ENCODE measurements around the gene MAG. TPM values are rescaled to one million over a fixed set of nuclear protein-coding genes. Genes with fewer than 3 reads are reported as not detected.
A peak's percentile ranks its signal among the peaks of the same experiment; 100 is the strongest.

MAG gene
- total RNA-seq, 1 donor from 2014 or later, result not detected

- Mint-ChIP-seq H3K27me3 (no peaks in the 10 kb centered on the region), H3K27ac (no peak overlapping the region), H3K4me3 (no peak overlapping the region), H3K4me1 (peaks cover 6% of the 10 kb centered on the region), H3K36me3 (ENCODE audit: low read depth) (no peaks in the 10 kb centered on the region), H3K9me3 (no peaks in the 10 kb centered on the region)
- intact Hi-C loops (cut with micrococcal nuclease), result no loop called here
- DNase-seq, result no peak
Observed at GRCh38 chr19:35257113-35257461, 34.9 kb upstream of the MAG start.

DNA sequence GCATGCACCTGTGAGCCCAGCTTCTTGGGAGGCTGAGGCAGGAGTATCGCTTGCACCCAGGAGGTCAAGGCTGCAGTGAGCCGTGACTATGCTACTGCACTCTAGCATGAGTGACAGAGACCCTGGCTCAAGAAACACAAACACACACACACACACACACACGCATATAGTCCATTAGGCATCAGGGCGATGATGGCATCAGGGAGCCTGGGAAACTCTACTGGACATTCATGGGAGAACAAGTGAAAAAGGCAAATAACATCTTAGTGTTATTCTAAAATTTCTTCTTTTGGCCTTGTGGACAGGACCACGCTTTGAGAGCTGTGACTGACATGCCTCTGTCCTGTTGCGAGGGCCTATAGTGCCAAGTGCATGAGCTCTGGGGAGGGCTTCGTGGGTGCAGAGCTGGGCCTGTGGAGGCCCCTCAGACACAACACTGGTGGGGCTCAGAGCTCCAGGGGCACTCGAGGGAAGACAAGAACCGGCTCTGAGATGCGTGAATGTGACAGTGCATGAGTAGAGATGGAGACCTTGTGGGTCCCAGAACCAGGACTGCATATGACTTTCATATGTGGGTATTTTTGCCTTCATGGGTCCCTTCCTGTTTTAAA lies 31.2 kb upstream of the MAG start:
- no peak overlapping the region for H3K27ac Mint-ChIP-seq
- intact Hi-C loops (cut with micrococcal nuclease), result no loop called here
- no peak for DNase-seq
- H3K4me3 Mint-ChIP-seq, result no peak overlapping the region
- peaks cover 7% of the 10 kb centered on the region for H3K36me3 Mint-ChIP-seq (ENCODE audit: low read depth)
- no peaks in the 10 kb centered on the region for H3K9me3 Mint-ChIP-seq
- no peaks in the 10 kb centered on the region for H3K27me3 Mint-ChIP-seq
- H3K4me1 Mint-ChIP-seq, result peaks cover 13% of the 10 kb centered on the region

DNA sequence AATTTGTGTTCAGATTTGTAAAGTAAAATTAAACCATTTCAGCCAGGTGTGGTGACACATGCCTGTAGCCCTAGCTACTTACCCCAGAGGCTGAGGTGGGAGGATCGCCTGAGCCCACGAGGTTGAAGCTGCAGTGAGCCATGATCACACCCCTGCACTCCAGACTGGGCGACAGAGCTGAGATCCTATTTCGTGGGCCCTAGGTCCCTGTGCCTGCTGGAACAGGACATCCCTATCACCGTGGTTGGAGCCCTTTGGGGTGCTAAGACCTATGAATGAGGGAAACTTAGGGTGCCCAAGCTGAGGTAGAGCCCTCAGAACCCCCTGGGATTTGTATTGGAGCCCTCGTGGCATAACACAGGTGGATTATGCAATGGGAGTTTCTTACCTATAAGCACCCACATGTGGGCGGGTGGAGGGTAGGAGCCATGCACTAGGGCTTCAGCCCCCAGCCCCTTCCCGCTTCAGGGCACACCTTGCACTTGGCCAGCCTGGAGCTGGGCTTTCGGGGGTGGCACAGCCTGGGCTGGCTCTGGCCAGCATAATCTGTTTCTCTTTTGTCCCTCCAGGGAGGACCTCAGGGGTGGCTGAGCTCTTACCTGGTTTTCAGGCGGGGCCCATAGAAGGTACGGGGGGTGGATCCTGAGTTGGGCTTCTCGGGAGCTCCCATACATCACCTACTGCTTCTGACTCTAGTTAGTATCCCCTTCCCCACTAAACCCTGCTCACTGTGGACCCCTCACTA lies 30.4 kb upstream of the MAG start:
- H3K27ac Mint-ChIP-seq, result no peak overlapping the region
- H3K27me3 Mint-ChIP-seq, result no peaks in the 10 kb centered on the region
- H3K4me1 Mint-ChIP-seq, result peaks cover 17% of the 10 kb centered on the region
- no peak for DNase-seq
- H3K9me3 Mint-ChIP-seq, result no peaks in the 10 kb centered on the region
- peaks cover 12% of the 10 kb centered on the region for H3K36me3 Mint-ChIP-seq (ENCODE audit: low read depth)
- intact Hi-C loops (cut with micrococcal nuclease), result no loop called here
- H3K4me3 Mint-ChIP-seq, result no peak overlapping the region

- no peaks in the 10 kb centered on the region for H3K27me3 Mint-ChIP-seq
- intact Hi-C loops (cut with micrococcal nuclease), result no loop called here
- H3K9me3 Mint-ChIP-seq, result no peaks in the 10 kb centered on the region
- H3K4me3 Mint-ChIP-seq, result no peak overlapping the region
- DNase-seq, result no peak
- H3K36me3 Mint-ChIP-seq (ENCODE audit: low read depth), result peaks cover 12% of the 10 kb centered on the region
- H3K27ac Mint-ChIP-seq, result no peak overlapping the region
- peaks cover 17% of the 10 kb centered on the region for H3K4me1 Mint-ChIP-seq
Observed at GRCh38 chr19:35262101-35262761, 29.7 kb upstream of the MAG start.

- Mint-ChIP-seq H3K27ac (no peak overlapping the region), H3K4me3 (no peak overlapping the region), H3K27me3 (no peaks in the 10 kb centered on the region), H3K36me3 (ENCODE audit: low read depth) (peaks cover 12% of the 10 kb centered on the region), H3K4me1 (peaks cover 10% of the 10 kb centered on the region), H3K9me3 (no peaks in the 10 kb centered on the region)
- intact Hi-C loops (cut with micrococcal nuclease), result no loop called here
- no peak for DNase-seq
Observed at GRCh38 chr19:35264268-35265125, 27.5 kb upstream of the MAG start.

- H3K9me3 Mint-ChIP-seq, result no peaks in the 10 kb centered on the region
- H3K27me3 Mint-ChIP-seq, result no peaks in the 10 kb centered on the region
- H3K4me3 Mint-ChIP-seq, result peak overlapping the region; percentile 91
- H3K36me3 Mint-ChIP-seq (ENCODE audit: low read depth), result peaks cover 15% of the 10 kb centered on the region
- intact Hi-C loops (cut with micrococcal nuclease), result no loop called here
- H3K4me1 Mint-ChIP-seq, result peaks cover 10% of the 10 kb centered on the region
- H3K27ac Mint-ChIP-seq, result peak overlapping the region; percentile 55
- DNase-seq, result no peak
Observed at GRCh38 chr19:35265126-35265899, 26.6 kb upstream of the MAG start.

DNA sequence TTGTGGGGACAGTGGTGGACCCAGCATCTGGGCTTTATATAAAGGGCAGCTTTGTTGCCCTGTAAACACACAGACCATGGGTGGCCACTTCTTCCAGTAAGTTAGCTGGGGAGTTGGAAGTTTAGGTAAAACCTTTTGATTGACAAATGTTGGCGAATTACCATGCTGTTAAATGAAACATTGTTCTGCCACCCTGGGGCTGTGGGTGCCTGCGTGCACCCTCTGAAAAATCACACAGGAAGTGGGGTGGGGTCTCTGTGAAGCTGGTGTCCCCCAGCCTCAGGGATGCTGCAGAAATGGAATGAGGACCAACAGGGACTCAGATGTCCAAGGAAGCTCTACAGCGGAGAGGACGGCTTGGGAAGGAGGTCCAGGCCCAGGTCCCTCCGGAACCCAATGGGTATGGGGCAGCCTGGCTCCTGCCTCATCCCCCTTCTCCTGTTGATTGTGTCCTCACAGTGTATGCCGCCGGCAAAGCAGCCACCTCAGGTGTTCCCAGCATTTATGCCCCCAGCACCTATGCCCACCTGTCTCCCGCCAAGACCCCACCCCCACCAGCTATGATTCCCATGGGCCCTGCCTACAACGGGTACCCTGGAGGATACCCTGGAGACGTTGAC lies 26.0 kb upstream of the MAG start:
- H3K4me1 Mint-ChIP-seq, result peaks cover 13% of the 10 kb centered on the region
- H3K27ac Mint-ChIP-seq, result peak overlapping the region; percentile 87
- peaks cover 22% of the 10 kb centered on the region for H3K36me3 Mint-ChIP-seq (ENCODE audit: low read depth)
- no peak for DNase-seq
- peak overlapping the region; percentile 91 for H3K4me3 Mint-ChIP-seq
- intact Hi-C loops (cut with micrococcal nuclease), result no loop called here
- no peaks in the 10 kb centered on the region for H3K27me3 Mint-ChIP-seq
- no peaks in the 10 kb centered on the region for H3K9me3 Mint-ChIP-seq

GRCh38 chr19:35266520-35267352 lies 25.2 kb upstream of the MAG start:
- Mint-ChIP-seq H3K4me3 (peak overlapping the region; percentile 91), H3K36me3 (ENCODE audit: low read depth) (peaks cover 28% of the 10 kb centered on the region), H3K9me3 (no peaks in the 10 kb centered on the region), H3K4me1 (peaks cover 14% of the 10 kb centered on the region), H3K27me3 (no peaks in the 10 kb centered on the region), H3K27ac (peak overlapping the region; percentile 94)
- intact Hi-C loops (cut with micrococcal nuclease), result no loop called here
- peak; percentile 69 for DNase-seq

DNA sequence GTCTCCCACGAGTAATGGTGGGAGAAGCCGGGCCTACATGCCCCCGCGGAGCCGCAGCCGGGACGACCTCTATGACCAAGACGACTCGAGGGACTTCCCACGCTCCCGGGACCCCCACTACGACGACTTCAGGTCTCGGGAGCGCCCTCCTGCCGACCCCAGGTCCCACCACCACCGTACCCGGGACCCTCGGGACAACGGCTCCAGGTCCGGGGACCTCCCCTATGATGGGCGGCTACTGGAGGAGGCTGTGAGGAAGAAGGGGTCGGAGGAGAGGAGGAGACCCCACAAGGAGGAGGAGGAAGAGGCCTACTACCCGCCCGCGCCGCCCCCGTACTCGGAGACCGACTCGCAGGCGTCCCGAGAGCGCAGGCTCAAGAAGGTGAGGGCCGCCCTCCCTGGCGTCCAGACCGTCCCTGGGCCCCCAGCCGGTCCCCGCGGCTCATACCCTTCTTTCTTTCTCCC lies 24.6 kb upstream of the MAG start:
- H3K9me3 Mint-ChIP-seq, result no peaks in the 10 kb centered on the region
- H3K36me3 Mint-ChIP-seq (ENCODE audit: low read depth), result peaks cover 35% of the 10 kb centered on the region
- peak overlapping the region; percentile 94 for H3K27ac Mint-ChIP-seq
- peak overlapping the region; percentile 91 for H3K4me3 Mint-ChIP-seq
- DNase-seq, result peak; percentile 84
- intact Hi-C loops (cut with micrococcal nuclease), result no loop called here
- H3K4me1 Mint-ChIP-seq, result peaks cover 15% of the 10 kb centered on the region
- H3K27me3 Mint-ChIP-seq, result no peaks in the 10 kb centered on the region

DNA sequence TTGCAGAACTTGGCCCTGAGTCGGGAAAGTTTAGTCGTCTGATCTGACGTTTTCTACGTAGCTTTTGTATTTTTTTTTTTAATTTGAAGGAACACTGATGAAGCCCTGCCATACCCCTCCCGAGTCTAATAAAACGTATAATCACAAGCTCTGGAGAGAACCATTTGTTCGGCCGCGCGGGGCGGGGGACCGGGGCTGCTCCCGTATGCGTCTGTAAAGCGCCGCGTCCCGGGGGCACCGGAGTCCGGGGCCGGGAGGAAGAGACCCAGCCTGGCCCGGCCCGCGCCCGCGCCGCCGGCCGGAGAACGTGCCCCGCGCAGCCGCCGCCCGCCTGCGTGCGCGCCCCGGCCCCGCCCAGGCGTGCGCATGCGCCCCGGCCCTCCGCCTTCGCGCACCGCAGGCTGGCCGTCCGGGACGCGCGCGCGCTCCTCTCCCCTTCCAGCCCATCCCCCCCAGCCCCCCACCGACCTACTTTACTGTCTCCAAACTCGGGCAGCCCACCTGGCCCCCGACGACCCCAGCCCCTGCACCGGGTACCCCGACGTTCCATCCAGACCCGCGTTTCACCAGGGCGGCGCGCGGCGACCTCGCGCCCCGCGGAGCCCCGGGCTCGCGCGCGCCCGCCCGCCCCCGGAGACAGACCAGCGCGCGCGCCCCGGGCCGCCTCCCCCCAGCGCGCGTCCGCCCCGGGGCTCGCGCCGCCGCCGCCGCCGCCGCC lies 24.0 kb upstream of the MAG start:
- intact Hi-C loops (cut with micrococcal nuclease), result loop anchor here (1.0 to 2.0 kb wide), 2 partner anchors 113 to 127 kb away; partner anchors contain the start of gene FXYD5

GRCh38 chr19:35268536-35269437 lies 23.2 kb upstream of the MAG start, which contains the start of gene USF2:
USF2 (plus strand) TSS chr19:35268962; CDS start chr19:35269102, 140 bp downstream.
- Mint-ChIP-seq H3K9me3 (no peaks in the 10 kb centered on the region), H3K36me3 (ENCODE audit: low read depth) (peaks cover 46% of the 10 kb centered on the region), H3K27ac (peak within 1 kb of the TSS; percentile 94), H3K4me1 (peaks cover 15% of the 10 kb centered on the region), H3K4me3 (peak within 1 kb of the TSS; percentile 91), H3K27me3 (no peaks in the 10 kb centered on the region)
- peak; percentile 89 for DNase-seq
- intact Hi-C loops (cut with micrococcal nuclease), result loop anchor here (1.0 to 2.0 kb wide), 3 partner anchors 79 to 127 kb away; partner anchors contain the start of genes FFAR1 and FXYD5

More for the DNA sequence above, 24.0 kb upstream of the MAG start:
- H3K4me1 Mint-ChIP-seq, result peaks cover 15% of the 10 kb centered on the region
- H3K27me3 Mint-ChIP-seq, result no peaks in the 10 kb centered on the region
- DNase-seq, result peak; percentile 94
- peak overlapping the region; percentile 94 for H3K27ac Mint-ChIP-seq
- H3K4me3 Mint-ChIP-seq, result peak overlapping the region; percentile 91
- peaks cover 38% of the 10 kb centered on the region for H3K36me3 Mint-ChIP-seq (ENCODE audit: low read depth)
- no peaks in the 10 kb centered on the region for H3K9me3 Mint-ChIP-seq

Measured in activated CD4-positive, alpha-beta T cell treated with anti-CD3 and anti-CD28 coated beads, Interleukin-2, amount 10 ng/mL, durations not matched to agents 24 days and 14 days (primary cell).